Measurements from ENCODE around the gene GP1BA. TPM values are rescaled to one million over a fixed set of nuclear protein-coding genes. Genes with fewer than 3 reads are reported as not detected.
A peak's percentile ranks its signal among the peaks of the same experiment; 100 is the strongest.

Gene GP1BA
- total RNA-seq, 2 experiments from 2014 or later = not detected

DNA sequence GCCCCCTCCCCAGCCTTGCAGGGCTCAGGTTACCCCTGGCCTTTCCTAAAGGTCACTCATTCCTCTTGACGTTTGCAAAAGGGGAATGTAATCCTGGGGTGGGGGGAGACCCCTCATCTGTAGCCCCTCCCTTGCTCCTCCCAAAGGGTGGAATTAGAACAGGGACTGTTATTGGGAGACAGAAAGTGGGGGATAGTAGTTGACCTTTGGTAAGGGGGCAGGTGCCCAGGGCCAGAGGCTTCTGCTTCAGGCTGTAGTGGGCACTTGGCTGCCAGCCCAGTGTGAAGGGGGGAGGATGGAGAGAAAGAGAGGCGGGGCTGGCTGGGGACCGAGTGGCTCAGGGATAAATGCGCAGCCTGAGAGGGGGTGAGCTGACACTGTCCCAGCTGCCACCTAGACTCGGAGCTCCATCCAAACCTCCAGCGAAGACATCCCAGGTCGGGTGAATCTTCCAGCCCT, 18.7 kb downstream of the GP1BA start, which contains the start of gene ENO3:
ENO3 (plus strand) TSS at position 374 of the 459 bp plus-strand sequence. CDS start 711 bp downstream, outside the sequence.
- peak within 1 kb of the TSS; percentile 86 for H3K4me3 Mint-ChIP-seq
- no peaks in the 10 kb centered on the region for H3K9me3 Mint-ChIP-seq
- H3K4me1 Mint-ChIP-seq = peaks cover 16% of the 10 kb centered on the region
- H3K36me3 Mint-ChIP-seq = peaks cover 21% of the 10 kb centered on the region
- ATAC-seq (ENCODE audit: low read depth) (no peak), DNase-seq (no peak)
- H3K27me3 Mint-ChIP-seq = no peaks in the 10 kb centered on the region
- peak within 1 kb of the TSS; percentile 92 for H3K27ac Mint-ChIP-seq
- POLR2A ChIA-PET = interaction anchor here (0.6 to 17.2 kb wide), 7 partner anchors 11 to 111 kb away, joined by 3 to 441 read pairs (median 4); partner anchors contain the start of genes RNF167, SLC25A11 and SPAG7

DNA sequence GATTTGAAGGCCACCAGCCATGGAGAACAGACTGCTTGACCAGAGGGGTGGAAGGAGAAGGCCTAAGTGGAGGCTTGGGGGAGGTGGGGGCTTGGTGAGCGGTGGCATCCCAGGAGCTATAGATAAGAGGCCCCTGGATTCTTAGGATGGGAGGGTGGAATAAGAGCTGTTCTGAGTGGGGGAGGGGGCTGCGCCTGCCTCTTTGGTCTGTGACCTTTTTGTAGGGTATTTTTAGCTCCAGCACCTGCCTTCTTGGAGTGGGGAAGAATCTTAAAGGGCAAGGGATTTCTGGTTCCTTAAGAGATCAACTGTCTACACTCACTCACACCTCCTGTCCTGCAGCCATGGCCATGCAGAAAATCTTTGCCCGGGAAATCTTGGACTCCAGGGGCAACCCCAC, 19.4 kb downstream of the GP1BA start:
- peaks cover 20% of the 10 kb centered on the region for H3K4me1 Mint-ChIP-seq
- DNase-seq (no peak), ATAC-seq (ENCODE audit: low read depth) (no peak)
- peak overlapping the region; percentile 86 for H3K4me3 Mint-ChIP-seq
- H3K27ac Mint-ChIP-seq = peak overlapping the region; percentile 92
- no peaks in the 10 kb centered on the region for H3K9me3 Mint-ChIP-seq
- H3K27me3 Mint-ChIP-seq = no peaks in the 10 kb centered on the region
- H3K36me3 Mint-ChIP-seq = peaks cover 18% of the 10 kb centered on the region
- POLR2A ChIA-PET = interaction anchor here (0.6 to 17.2 kb wide), 5 partner anchors 8 to 98 kb away, joined by 3 to 441 read pairs (median 7); partner anchors contain the start of genes RNF167, SLC25A11 and SPAG7

DNA sequence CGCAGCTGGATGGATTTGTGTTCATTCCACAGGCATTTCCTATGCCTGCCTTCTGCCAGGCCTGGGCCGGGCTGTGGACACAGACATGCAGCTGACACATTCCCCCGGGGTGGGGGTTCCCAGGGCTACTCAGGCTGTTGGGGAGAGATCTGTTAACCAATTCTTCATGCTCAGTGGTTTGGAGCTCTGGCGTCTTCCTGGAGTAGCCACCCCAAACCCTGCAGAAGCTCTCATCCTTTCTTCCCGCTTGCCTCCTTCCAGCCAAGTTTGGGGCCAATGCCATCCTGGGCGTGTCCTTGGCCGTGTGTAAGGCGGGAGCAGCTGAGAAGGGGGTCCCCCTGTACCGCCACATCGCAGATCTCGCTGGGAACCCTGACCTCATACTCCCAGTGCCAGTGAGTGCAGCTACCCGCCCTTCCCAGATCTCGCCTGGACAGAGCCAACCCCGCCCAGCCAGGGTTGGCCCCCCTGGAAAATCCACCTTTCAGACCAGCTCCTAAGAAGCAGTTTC, 21.4 kb downstream of the GP1BA start:
- Mint-ChIP-seq H3K36me3 (peaks cover 17% of the 10 kb centered on the region), H3K27ac (no peak overlapping the region), H3K4me1 (peaks cover 22% of the 10 kb centered on the region), H3K4me3 (no peak overlapping the region), H3K9me3 (no peaks in the 10 kb centered on the region), H3K27me3 (no peaks in the 10 kb centered on the region)
- POLR2A ChIA-PET = interaction anchor here (0.6 to 17.2 kb wide), 3 partner anchors 13 to 759 kb away, joined by 3 to 441 read pairs (median 5); partner anchors contain the start of gene SPAG7
- no peak for DNase-seq
- no peak for ATAC-seq (ENCODE audit: low read depth)

- DNase-seq = no peak
- Mint-ChIP-seq H3K9me3 (no peaks in the 10 kb centered on the region), H3K4me1 (peaks cover 20% of the 10 kb centered on the region), H3K27me3 (no peaks in the 10 kb centered on the region), H3K36me3 (peaks cover 22% of the 10 kb centered on the region), H3K27ac (no peak overlapping the region), H3K4me3 (no peak overlapping the region)
- POLR2A ChIA-PET = interaction anchor here (0.9 to 17.2 kb wide), 3 partner anchors 13 to 42 kb away, joined by 3 to 441 read pairs (median 3); partner anchors contain the start of genes INCA1, RNF167, SLC25A11 and SPAG7
- no peak for ATAC-seq (ENCODE audit: low read depth)
Measured at GRCh38 chr17:4955091-4955490, 23.0 kb downstream of the GP1BA start.

- Mint-ChIP-seq H3K4me1 (peaks cover 10% of the 10 kb centered on the region), H3K4me3 (no peak overlapping the region), H3K27me3 (no peaks in the 10 kb centered on the region), H3K36me3 (peaks cover 22% of the 10 kb centered on the region), H3K27ac (peak overlapping the region; percentile 57), H3K9me3 (no peaks in the 10 kb centered on the region)
- ATAC-seq (ENCODE audit: low read depth) (peak; percentile 37), DNase-seq (peak; percentile 64)
- POLR2A ChIA-PET = interaction anchor here (0.8 to 3.0 kb wide), 4 partner anchors 8 to 20 kb away, joined by 3 to 17 read pairs (median 6); partner anchors contain the start of gene PFN1
Measured at GRCh38 chr17:4956493-4957061, 24.5 kb downstream of the GP1BA start.

GRCh38 chr17:4958102-4958501, 26.0 kb downstream of the GP1BA start:
- DNase-seq = no peak
- Mint-ChIP-seq H3K27ac (no peak overlapping the region), H3K27me3 (no peaks in the 10 kb centered on the region), H3K36me3 (peaks cover 20% of the 10 kb centered on the region), H3K4me1 (peaks cover 9% of the 10 kb centered on the region), H3K9me3 (no peaks in the 10 kb centered on the region), H3K4me3 (no peak overlapping the region)
- no peak for ATAC-seq (ENCODE audit: low read depth)
- POLR2A ChIA-PET = interaction anchor here (1.9 to 3.0 kb wide), 3 partner anchors 8 to 12 kb away, joined by 4 to 17 read pairs (median 9); partner anchors contain the start of gene PFN1

GRCh38 chr17:4959261-4959965, 27.3 kb downstream of the GP1BA start:
- Mint-ChIP-seq H3K9me3 (no peaks in the 10 kb centered on the region), H3K4me1 (peaks cover 7% of the 10 kb centered on the region), H3K4me3 (no peak overlapping the region), H3K27me3 (no peaks in the 10 kb centered on the region), H3K36me3 (peaks cover 17% of the 10 kb centered on the region), H3K27ac (no peak overlapping the region)
- DNase-seq (no peak), ATAC-seq (ENCODE audit: low read depth) (no peak)
- POLR2A ChIA-PET = no interaction called here

DNA sequence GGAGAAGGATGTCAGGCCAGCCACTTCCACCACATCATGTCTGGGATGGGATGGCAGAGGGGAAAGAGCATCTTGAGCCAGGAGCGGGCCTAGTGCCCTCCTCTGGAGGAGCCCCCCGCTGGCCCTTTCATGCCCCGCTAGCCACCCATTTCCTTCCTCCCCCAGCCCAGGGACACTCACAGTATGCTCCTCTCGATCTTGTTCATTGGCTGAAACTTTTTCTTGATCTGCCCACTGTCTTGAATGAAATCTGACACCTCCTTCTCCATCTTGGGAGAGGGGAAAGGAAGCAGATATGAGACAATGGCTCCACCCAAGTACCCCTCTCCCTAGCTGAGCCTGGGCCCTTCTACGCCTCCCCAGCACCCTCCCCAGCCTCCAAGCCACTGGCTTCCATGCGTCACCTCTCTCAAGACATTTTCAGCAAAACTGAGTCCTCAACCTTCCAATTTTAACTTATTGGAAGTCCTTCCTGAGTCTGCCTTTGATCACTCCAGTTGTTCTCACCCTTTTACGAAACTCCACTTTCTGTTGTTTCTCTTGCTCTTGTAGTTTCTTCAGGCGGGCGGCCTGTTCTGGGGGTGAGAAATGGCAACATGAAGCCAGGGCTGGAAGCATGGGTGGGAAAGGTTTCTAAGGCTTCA, 28.3 kb downstream of the GP1BA start:
- peaks cover 9% of the 10 kb centered on the region for H3K4me1 Mint-ChIP-seq
- peaks cover 22% of the 10 kb centered on the region for H3K36me3 Mint-ChIP-seq
- no peak for ATAC-seq (ENCODE audit: low read depth)
- no peak for DNase-seq
- H3K9me3 Mint-ChIP-seq = no peaks in the 10 kb centered on the region
- H3K27ac Mint-ChIP-seq = no peak overlapping the region
- no peaks in the 10 kb centered on the region for H3K27me3 Mint-ChIP-seq
- no peak overlapping the region for H3K4me3 Mint-ChIP-seq
- POLR2A ChIA-PET = interaction anchor here (1.8 kb wide), 1 partner anchor 21 kb away, joined by 4 read pairs; the partner anchor contains the start of genes RNF167 and SLC25A11

GRCh38 chr17:4965311-4965986, 33.4 kb downstream of the GP1BA start:
- Mint-ChIP-seq H3K36me3 (peaks cover 13% of the 10 kb centered on the region), H3K27me3 (no peaks in the 10 kb centered on the region), H3K27ac (peak overlapping the region; percentile 55), H3K4me3 (peak overlapping the region; percentile 20), H3K4me1 (peaks cover 11% of the 10 kb centered on the region), H3K9me3 (no peaks in the 10 kb centered on the region)
- ATAC-seq (ENCODE audit: low read depth) (no peak), DNase-seq (no peak)
- POLR2A ChIA-PET = interaction anchor here (0.5 to 9.3 kb wide), 3 partner anchors 8 to 822 kb away, joined by 6 to 441 read pairs (median 17); partner anchors contain the start of genes CYB5D2, ENO3, PFN1 and RNF167

DNA sequence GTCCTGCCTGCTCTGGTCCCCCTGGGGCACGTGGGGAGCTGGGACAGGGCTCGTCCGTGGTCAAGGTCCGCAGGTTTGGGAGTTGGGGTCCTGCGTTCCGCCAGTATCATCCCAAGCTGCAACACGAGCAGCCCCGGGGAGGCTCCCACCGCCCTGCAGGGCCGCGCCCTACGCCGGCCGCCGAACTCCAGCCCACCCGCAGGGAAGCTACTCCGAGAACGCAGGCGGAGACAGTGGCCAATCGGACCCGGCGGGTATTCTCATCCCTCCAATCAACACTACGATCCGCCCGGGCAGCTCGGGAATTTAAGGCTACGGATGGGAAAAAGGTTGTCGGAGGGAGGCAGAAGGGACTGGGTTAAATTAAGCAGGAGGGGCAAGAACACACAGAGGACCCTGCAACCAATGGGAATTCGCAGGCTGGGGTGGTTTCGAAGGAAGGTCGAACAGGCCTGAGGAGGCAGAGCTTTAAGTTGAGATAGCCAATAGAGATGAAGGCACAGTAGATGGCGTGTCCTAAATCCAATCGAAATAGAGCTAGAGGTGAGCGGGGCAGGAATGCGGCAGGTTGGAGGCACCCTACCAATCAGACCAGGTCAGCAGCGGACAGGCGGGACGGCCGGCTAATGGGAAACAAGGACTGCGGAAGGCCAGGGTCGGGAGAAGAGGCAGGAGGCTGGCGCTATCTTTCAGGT, 34.9 kb downstream of the GP1BA start:
- no peak overlapping the region for H3K27ac Mint-ChIP-seq
- no peak overlapping the region for H3K4me3 Mint-ChIP-seq
- peaks cover 17% of the 10 kb centered on the region for H3K36me3 Mint-ChIP-seq
- peak; percentile 76 for DNase-seq
- H3K9me3 Mint-ChIP-seq = no peaks in the 10 kb centered on the region
- POLR2A ChIA-PET = interaction anchor here (0.8 to 9.3 kb wide), 15 partner anchors 10 to 112 kb away, joined by 3 to 441 read pairs (median 5); partner anchors contain the start of genes C17orf107, CAMTA2, CHRNE and ENO3
- H3K4me1 Mint-ChIP-seq = peaks cover 17% of the 10 kb centered on the region
- no peaks in the 10 kb centered on the region for H3K27me3 Mint-ChIP-seq
- peak; percentile 91 for ATAC-seq (ENCODE audit: low read depth)

- Mint-ChIP-seq H3K9me3 (no peaks in the 10 kb centered on the region), H3K36me3 (peaks cover 17% of the 10 kb centered on the region), H3K4me1 (peaks cover 17% of the 10 kb centered on the region), H3K4me3 (no peak within 1 kb of the TSS), H3K27me3 (no peaks in the 10 kb centered on the region), H3K27ac (no peak within 1 kb of the TSS)
- POLR2A ChIA-PET = interaction anchor here (0.8 to 9.3 kb wide), 17 partner anchors 11 to 257 kb away, joined by 3 to 441 read pairs (median 4); partner anchors contain the start of genes ARRB2, C17orf107, CAMTA2 and CHRNE
- DNase-seq (peak; percentile 96), ATAC-seq (ENCODE audit: low read depth) (peak; percentile 62)
Measured at GRCh38 chr17:4967539-4968485, 35.7 kb downstream of the GP1BA start, which contains the start of gene SPAG7. Gene SPAG7 (minus strand): TSS chr17:4967817. CDS start chr17:4967804, 13 bp downstream.

Measured in activated naive CD8-positive, alpha-beta T cell treated with anti-CD3 and anti-CD28 coated beads, Interleukin-2, amount 10 ng/mL, durations not matched to agents 7 days and 5 days (primary cell).